Subcutaneous abdominal adipose tissue (tissue), 5 donors: ENCODE measurements around the gene DCTD.

Experiments used
- H3K27ac ChIP-seq: one replicate; pipeline ENCODE4 v1.7.0; 2013; ENCODE audit warnings: low read depth, mild to moderate bottlenecking, inconsistent platforms, low read length, moderate library complexity
- H3K27me3 ChIP-seq, 5 donors: one replicate each; pipeline ENCODE4 v1.7.0; 2013; ENCODE audit warnings: low read length in 5 of 5, inconsistent platforms in 1 of 5; ENCODE audit not compliant: control insufficient read depth in 5 of 5, insufficient read depth in 4 of 5
- H3K36me3 ChIP-seq, 5 donors: one replicate each; pipeline ENCODE4 v1.7.0; 2013; ENCODE audit warnings: low read length in 5 of 5; ENCODE audit not compliant: control insufficient read depth in 5 of 5, insufficient read depth in 5 of 5
- H3K4me1 ChIP-seq, 5 donors: one replicate each; pipeline ENCODE4 v1.7.0; 2013; ENCODE audit warnings: low read length in 5 of 5, mild to moderate bottlenecking in 3 of 5, moderate library complexity in 1 of 5; ENCODE audit not compliant: control insufficient read depth in 5 of 5, insufficient read depth in 5 of 5
- H3K4me3 ChIP-seq, 5 donors: one replicate each; pipeline ENCODE4 v1.7.0; 2013; ENCODE audit warnings: low read length in 5 of 5, low read depth in 1 of 5
- H3K9ac ChIP-seq, 5 donors: one replicate each; pipeline ENCODE4 v1.7.0; 2013; ENCODE audit warnings: low read length in 5 of 5, mild to moderate bottlenecking in 4 of 5, moderate library complexity in 3 of 5
- H3K9me3 ChIP-seq, 5 donors: one replicate each; pipeline ENCODE4 v1.7.0; 2013; ENCODE audit warnings: low read length in 5 of 5; ENCODE audit not compliant: control insufficient read depth in 5 of 5
- donor health status: healthy.
- donor health status: healthy.
- donor health status: healthy.
- donor health status: healthy.
- donor health status: healthy.

Gene DCTD

GRCh38 chr4:182885022-182885737 lies 32.0 kb downstream of the DCTD start:
- Histone ChIP-seq H3K4me1 (peaks cover 0 to 16% (median 9%) of the 10 kb centered on the region in 5 donors), H3K27me3 (no peaks in the 10 kb centered on the region), H3K9ac (no peak overlapping the region), H3K4me3 (no peak overlapping the region), H3K27ac (no peak overlapping the region), H3K9me3 (peaks cover 0 to 5% (median 2%) of the 10 kb centered on the region in 5 donors), H3K36me3 (peaks cover 10 to 58% (median 31%) of the 10 kb centered on the region in 5 donors)

GRCh38 chr4:182884040-182884439 lies 33.1 kb downstream of the DCTD start:
- Histone ChIP-seq H3K4me1 (peaks cover 0 to 19% (median 11%) of the 10 kb centered on the region in 5 donors), H3K9me3 (peaks cover 0 to 5% (median 2%) of the 10 kb centered on the region in 5 donors), H3K36me3 (peaks cover 6 to 48% (median 21%) of the 10 kb centered on the region in 5 donors), H3K27me3 (no peaks in the 10 kb centered on the region), H3K27ac (no peak overlapping the region), H3K9ac (no peak overlapping the region), H3K4me3 (no peak overlapping the region)

GRCh38 chr4:182883351-182883750 lies 33.8 kb downstream of the DCTD start:
- Histone ChIP-seq H3K27me3 (no peaks in the 10 kb centered on the region), H3K4me1 (peaks cover 0 to 19% (median 11%) of the 10 kb centered on the region in 5 donors)

GRCh38 chr4:182881914-182882313 lies 35.3 kb downstream of the DCTD start:
- H3K4me1 ChIP-seq: peaks cover 0 to 19% (median 11%) of the 10 kb centered on the region in 5 donors
- no peaks in the 10 kb centered on the region for H3K27me3 ChIP-seq
- H3K4me3 ChIP-seq: no peak overlapping the region
- H3K36me3 ChIP-seq: peaks cover 2 to 33% (median 12%) of the 10 kb centered on the region in 5 donors
- H3K9me3 ChIP-seq: peaks cover 0 to 5% (median 2%) of the 10 kb centered on the region in 5 donors
- no peak overlapping the region for H3K27ac ChIP-seq
- H3K9ac ChIP-seq: no peak overlapping the region

More at GRCh38 chr4:182883351-182883750, 33.8 kb downstream of the DCTD start:
- Histone ChIP-seq H3K9ac (no peak overlapping the region), H3K9me3 (peaks cover 0 to 5% (median 2%) of the 10 kb centered on the region in 5 donors), H3K4me3 (no peak overlapping the region), H3K27ac (no peak overlapping the region), H3K36me3 (peaks cover 2 to 42% (median 16%) of the 10 kb centered on the region in 5 donors)

- Histone ChIP-seq H3K9ac (no peak overlapping the region), H3K27ac (no peak overlapping the region), H3K4me3 (peak overlapping the region in 2 of 5 donors; percentile 3 to 26)
These were observed 36.5 kb downstream of the DCTD start for GRCh38 chr4:182880387-182881356.

GRCh38 chr4:182879913-182880312 lies 37.3 kb downstream of the DCTD start:
- Histone ChIP-seq H3K9me3 (peaks cover 0 to 2% (median under 1%) of the 10 kb centered on the region in 5 donors), H3K4me1 (peaks cover 0 to 11% (median 9%) of the 10 kb centered on the region in 5 donors), H3K4me3 (no peak overlapping the region), H3K27ac (no peak overlapping the region), H3K27me3 (no peaks in the 10 kb centered on the region), H3K36me3 (peaks cover 2 to 34% (median 5%) of the 10 kb centered on the region in 5 donors), H3K9ac (no peak overlapping the region)

More at GRCh38 chr4:182880387-182881356, 36.5 kb downstream of the DCTD start:
- Histone ChIP-seq H3K4me1 (peaks cover 0 to 13% (median 9%) of the 10 kb centered on the region in 5 donors), H3K36me3 (peaks cover 2 to 30% (median 5%) of the 10 kb centered on the region in 5 donors), H3K9me3 (peaks cover 0 to 5% (median 2%) of the 10 kb centered on the region in 5 donors), H3K27me3 (no peaks in the 10 kb centered on the region)

- Histone ChIP-seq H3K9ac (no peak overlapping the region), H3K4me1 (peaks cover 0 to 11% (median 9%) of the 10 kb centered on the region in 5 donors), H3K27me3 (no peaks in the 10 kb centered on the region), H3K27ac (no peak overlapping the region), H3K36me3 (peaks cover 0 to 31% (median 5%) of the 10 kb centered on the region in 5 donors), H3K4me3 (no peak overlapping the region), H3K9me3 (no peaks in the 10 kb centered on the region)
These were observed 38.3 kb downstream of the DCTD start for GRCh38 chr4:182878633-182879495.

GRCh38 chr4:182877326-182877883 lies 39.8 kb downstream of the DCTD start:
- peaks cover 0 to 11% (median 9%) of the 10 kb centered on the region in 5 donors for H3K4me1 ChIP-seq
- H3K9ac ChIP-seq: no peak overlapping the region
- no peaks in the 10 kb centered on the region for H3K27me3 ChIP-seq
- no peak overlapping the region for H3K27ac ChIP-seq
- H3K4me3 ChIP-seq: no peak overlapping the region
- H3K36me3 ChIP-seq: peaks cover 0 to 28% (median 4%) of the 10 kb centered on the region in 5 donors
- H3K9me3 ChIP-seq: no peaks in the 10 kb centered on the region

GRCh38 chr4:182876427-182876826 lies 40.8 kb downstream of the DCTD start:
- Histone ChIP-seq H3K9me3 (no peaks in the 10 kb centered on the region), H3K4me1 (peaks cover 0 to 11% (median 9%) of the 10 kb centered on the region in 5 donors)

More at GRCh38 chr4:182876427-182876826, 40.8 kb downstream of the DCTD start:
- Histone ChIP-seq H3K27me3 (no peaks in the 10 kb centered on the region), H3K9ac (no peak overlapping the region), H3K36me3 (peaks cover 0 to 25% (median 2%) of the 10 kb centered on the region in 5 donors), H3K4me3 (no peak overlapping the region), H3K27ac (no peak overlapping the region)
